GM23248 (cell line): ENCODE data around the gene SLC6A2. TPM values are rescaled to one million over a fixed set of nuclear protein-coding genes. Genes with fewer than 3 reads are reported as not detected.

Experiments used
- DNase-seq: peaks from one replicate; pipeline ENCODE4 v3.0.0-alpha.2; 2015
- H2AFZ ChIP-seq: fragments of 200-600 bp; sonication (generic); 2 replicates; pipeline ENCODE4 v1.6.1; 2016; ENCODE audit warnings: antibody characterized with exemption
- H3F3A ChIP-seq: fragments of 200-600 bp; sonication (generic); 2 replicates; pipeline ENCODE4 v1.6.1; 2016; ENCODE audit warnings: mild to moderate bottlenecking, antibody characterized with exemption, mixed run types; ENCODE audit not compliant: insufficient read depth
- H3K27ac ChIP-seq: fragments of 200-600 bp; sonication (generic); 2 replicates; pipeline ENCODE4 v1.5.1; 2016; ENCODE audit warnings: mild to moderate bottlenecking
- H3K27me3 ChIP-seq: fragments of 200-600 bp; sonication (generic); replicated peaks from 2 replicates; pipeline ENCODE4 v1.6.1; 2016; ENCODE audit warnings: mild to moderate bottlenecking; ENCODE audit not compliant: insufficient read depth
- H3K36me3 ChIP-seq: fragments of 200-600 bp; sonication (generic); 2 replicates; pipeline ENCODE4 v1.6.1; 2016; ENCODE audit warnings: low read depth, mild to moderate bottlenecking
- H3K4me1 ChIP-seq: fragments of 200-600 bp; sonication (generic); 2 replicates; pipeline ENCODE4 v1.6.1; 2016; ENCODE audit warnings: mild to moderate bottlenecking; ENCODE audit not compliant: insufficient read depth
- H3K4me2 ChIP-seq: fragments of 200-600 bp; sonication (generic); one replicate; pipeline ENCODE4 v1.6.1; 2016; ENCODE audit warnings: mild to moderate bottlenecking; ENCODE audit not compliant: unreplicated experiment
- H3K4me3 ChIP-seq: fragments of 200-600 bp; sonication (generic); 2 replicates; pipeline ENCODE4 v1.5.1; 2016; ENCODE audit warnings: mild to moderate bottlenecking
- H3K79me2 ChIP-seq: fragments of 200-600 bp; sonication (generic); 2 replicates; pipeline ENCODE4 v1.6.1; 2016; ENCODE audit warnings: mild to moderate bottlenecking; ENCODE audit not compliant: insufficient read depth
- H3K9ac ChIP-seq: fragments of 200-600 bp; sonication (generic); 2 replicates; pipeline ENCODE4 v1.6.1; 2016; ENCODE audit warnings: mild to moderate bottlenecking
- H3K9me2 ChIP-seq: fragments of 200-600 bp; sonication (generic); 2 replicates; pipeline ENCODE4 v1.6.1; 2016; ENCODE audit warnings: mixed run types, mild to moderate bottlenecking, moderate library complexity; ENCODE audit not compliant: insufficient read depth
- H3K9me3 ChIP-seq: fragments of 200-600 bp; sonication (generic); one replicate; pipeline ENCODE4 v1.6.1; 2017; ENCODE audit warnings: low read depth
- H4K20me1 ChIP-seq: fragments of 200-600 bp; sonication (generic); 2 replicates; pipeline ENCODE4 v1.6.0; 2016; ENCODE audit not compliant: insufficient read depth
- EZH2 ChIP-seq: fragments of 200-600 bp; sonication (generic); IDR thresholded peaks from 2 replicates; pipeline ENCODE4 v1.6.1; 2018; ENCODE audit warnings: antibody characterized with exemption, mild to moderate bottlenecking; ENCODE audit not compliant: insufficient read depth, poor library complexity, severe bottlenecking
- EZH2phosphoT487 ChIP-seq: fragments of 200-600 bp; sonication (generic); IDR thresholded peaks from 2 replicates; pipeline ENCODE4 v1.6.1; 2018; ENCODE audit warnings: antibody characterized with exemption, moderate library complexity, mild to moderate bottlenecking, low read depth; ENCODE audit not compliant: insufficient read depth
- WGBS, 2 experiments: methylation state at CpG; one replicate each; pipeline ENCODE4 v1.1.6; 2015 to 2017; ENCODE audit warnings: low lambda C conversion rate in 2 of 2, low coverage in 1 of 2; ENCODE audit errors: missing lambda C conversion rate in 2 of 2; 5-methylcytosine and 5-hydroxymethylcytosine counted together
- in situ Hi-C: fragments of 300-500 bp; cut with MboI; formaldehyde crosslinking; loops from 2 replicates; pipeline ENCODE4 v1.15.0; 2020
- polyA plus RNA-seq: library from polyadenylated mRNA; unstranded; fragments of >200 nt; fragmentation: Nextera tagmentation; extraction: Ambion mirVana; gene quantifications from 2 replicates; pipeline ENCODE4 v1.2.1, GENCODE V29; 2016
- total RNA-seq: library from RNA; depleted of rRNA; stranded (reverse); fragments of >200 nt; shearing (Covaris generic); gene quantifications from 2 replicates; pipeline ENCODE4 v1.2.3, GENCODE V29; 2014

Gene SLC6A2
- total and polyA plus RNA-seq, 2 experiments from 2014 or later = not detected

DNA sequence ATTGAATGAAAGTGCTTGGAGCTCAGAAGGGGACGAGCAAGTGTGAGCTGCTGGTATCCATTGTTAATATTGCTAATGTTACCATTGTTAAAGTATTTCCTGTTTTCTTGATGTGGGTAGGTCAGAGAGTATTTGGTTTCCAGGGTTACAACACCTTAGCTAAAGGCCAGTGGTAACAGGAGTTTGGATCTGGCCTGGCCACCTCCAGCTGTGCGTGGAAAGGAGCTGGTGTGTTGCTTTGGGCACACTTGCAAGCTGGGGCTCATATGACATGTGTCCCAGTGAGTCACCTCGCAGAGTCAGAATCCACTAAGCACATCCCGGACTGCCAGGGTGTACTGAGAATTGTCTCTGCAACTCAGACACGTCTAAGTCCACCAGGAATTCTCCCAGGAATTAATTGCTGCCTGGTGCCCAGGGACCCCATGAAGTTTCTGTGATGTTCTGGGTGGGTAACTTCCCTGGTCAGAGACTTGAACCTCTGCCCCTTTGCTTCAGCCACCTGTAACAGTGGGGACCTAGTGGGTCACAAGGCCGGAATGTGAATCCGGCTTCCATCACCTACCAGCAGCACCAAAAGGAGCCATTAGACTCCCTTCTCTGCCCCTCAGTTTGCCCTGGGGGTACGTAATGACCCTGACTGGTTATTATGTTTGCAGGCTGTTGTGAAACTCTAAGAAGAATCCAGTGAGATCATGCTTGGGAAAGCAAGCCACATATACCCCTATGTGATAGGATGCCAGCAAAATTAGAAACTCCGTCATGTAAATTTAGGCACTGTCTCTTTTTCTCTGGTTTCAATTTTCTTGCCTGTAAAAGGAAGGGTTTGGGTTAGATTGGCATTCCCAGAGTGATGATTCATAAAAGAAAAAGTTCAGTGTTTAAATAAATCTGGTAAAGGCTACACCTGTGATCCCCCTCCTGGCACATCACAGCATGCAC, 12.8 kb downstream of the SLC6A2 start:
- Histone ChIP-seq H3K9ac (0 out of 2 replicates have a peak overlapping the region, but pooled peaks have one; percentile 22), H2AFZ (no peak overlapping the region), H3K36me3 (no peaks in the 10 kb centered on the region), H3K27ac (no peak overlapping the region), H3K79me2 (no peaks in the 10 kb centered on the region), H4K20me1 (no peaks in the 10 kb centered on the region), H3K4me1 (peaks cover 9% of the 10 kb centered on the region), H3K9me2 (no peaks in the 10 kb centered on the region), H3K27me3 (peaks cover 18% of the 10 kb centered on the region), H3K9me3 (no peaks in the 10 kb centered on the region), H3K4me2 (peak overlapping the region; percentile 3), H3F3A (no peaks in the 10 kb centered on the region), H3K4me3 (no peak overlapping the region)
- peak; percentile 81 for DNase-seq
- 13 to 18% methylated on average over 9 of the region's 9 CpGs for WGBS, 2 experiments
- in situ Hi-C loops = no loop called here
- TF ChIP-seq EZH2 (no peak), EZH2phosphoT487 (no peak)

DNA sequence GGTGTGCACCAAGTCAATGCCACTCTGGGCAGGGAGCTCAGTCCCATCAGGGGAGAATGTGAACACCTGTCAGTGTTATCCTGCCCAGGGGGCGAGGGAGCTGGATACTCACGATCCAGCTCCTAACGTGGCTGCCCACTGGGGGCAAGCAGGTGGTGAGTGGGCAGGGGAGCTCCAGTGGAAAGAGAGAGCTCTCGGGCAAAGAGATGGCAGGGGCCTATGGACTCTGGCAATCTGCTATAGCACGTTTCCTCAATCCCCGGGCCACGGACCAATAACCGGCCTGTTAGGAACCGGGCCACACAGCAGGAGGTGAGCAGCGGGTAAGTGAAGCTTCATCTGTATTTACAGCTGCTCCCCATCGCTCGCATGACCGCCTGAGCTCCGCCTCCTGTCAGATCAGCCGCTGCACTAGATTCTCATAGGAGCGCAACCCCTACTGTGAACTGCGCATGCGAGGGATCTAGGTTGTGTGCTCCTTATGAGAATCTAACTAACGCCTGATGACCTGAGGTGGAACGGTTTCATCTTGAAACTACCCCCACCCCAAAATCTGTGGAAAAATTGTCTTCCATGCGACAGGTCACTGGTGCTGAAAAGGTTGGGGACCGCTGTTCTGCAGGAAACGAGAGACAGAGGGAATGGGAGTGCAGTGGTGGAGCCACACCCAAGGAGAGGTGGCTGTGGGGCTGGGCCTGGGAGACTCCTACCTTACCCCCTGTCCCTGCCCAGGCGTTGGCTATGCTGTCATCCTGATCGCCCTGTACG, 15.6 kb downstream of the SLC6A2 start:
- Histone ChIP-seq H3K36me3 (no peaks in the 10 kb centered on the region), H2AFZ (no peak overlapping the region), H3K27me3 (peaks cover 21% of the 10 kb centered on the region), H4K20me1 (no peaks in the 10 kb centered on the region), H3K9ac (no peak overlapping the region), H3K79me2 (no peaks in the 10 kb centered on the region), H3K9me2 (no peaks in the 10 kb centered on the region), H3K4me1 (peaks cover 9% of the 10 kb centered on the region), H3K27ac (no peak overlapping the region), H3K9me3 (no peaks in the 10 kb centered on the region), H3K4me2 (no peak overlapping the region), H3F3A (no peaks in the 10 kb centered on the region), H3K4me3 (no peak overlapping the region)
- no peak for DNase-seq
- in situ Hi-C loops = no loop called here
- no peak for TF ChIP-seq EZH2
- TF ChIP-seq EZH2phosphoT487 = no peak
- 90% methylated on average over 26 of the region's 26 CpGs for WGBS, 2 experiments

DNA sequence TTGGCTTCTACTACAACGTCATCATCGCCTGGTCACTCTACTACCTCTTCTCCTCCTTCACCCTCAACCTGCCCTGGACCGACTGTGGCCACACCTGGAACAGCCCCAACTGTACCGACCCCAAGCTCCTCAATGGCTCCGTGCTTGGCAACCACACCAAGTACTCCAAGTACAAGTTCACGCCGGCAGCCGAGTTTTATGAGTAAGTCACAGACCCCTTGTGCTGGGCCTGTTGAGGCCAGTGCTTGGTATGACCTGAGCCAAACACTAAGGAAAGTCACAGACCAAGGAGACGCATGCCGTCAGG, 16.1 kb downstream of the SLC6A2 start:
- no peak for TF ChIP-seq EZH2phosphoT487
- no peak for TF ChIP-seq EZH2
- DNase-seq = no peak
- H3K4me1 ChIP-seq = peaks cover 9% of the 10 kb centered on the region
- no peaks in the 10 kb centered on the region for H4K20me1 ChIP-seq
- H3K79me2 ChIP-seq = no peaks in the 10 kb centered on the region
- in situ Hi-C loops = no loop called here
- no peak overlapping the region for H3K4me2 ChIP-seq
- no peak overlapping the region for H3K4me3 ChIP-seq
- no peak overlapping the region for H2AFZ ChIP-seq
- no peaks in the 10 kb centered on the region for H3K36me3 ChIP-seq
- no peak overlapping the region for H3K27ac ChIP-seq
- H3K9me2 ChIP-seq = no peaks in the 10 kb centered on the region
- no peaks in the 10 kb centered on the region for H3F3A ChIP-seq
- no peaks in the 10 kb centered on the region for H3K9me3 ChIP-seq
- H3K27me3 ChIP-seq = peaks cover 20% of the 10 kb centered on the region
- no peak overlapping the region for H3K9ac ChIP-seq
- 95 to 96% methylated on average over 10 of the region's 10 CpGs for WGBS, 2 experiments

DNA sequence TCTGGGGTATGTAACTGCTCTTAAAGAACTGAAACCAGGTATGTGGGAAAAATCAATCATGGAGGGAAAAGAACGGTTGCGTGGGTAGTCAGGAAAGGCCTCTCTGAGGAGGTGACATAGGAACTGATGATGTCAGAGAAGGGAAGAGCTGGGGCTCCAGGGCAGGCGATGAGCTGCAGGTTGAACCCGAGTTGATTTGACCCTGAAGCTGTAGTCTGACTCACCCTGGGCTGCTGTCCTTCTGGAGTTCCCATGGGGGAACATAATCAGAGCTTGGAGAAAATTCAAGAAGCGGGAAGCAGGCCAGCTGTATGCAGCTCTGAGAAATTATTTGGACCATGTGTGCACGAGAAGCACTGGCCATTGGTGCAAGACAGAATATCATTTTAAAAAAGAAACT, 16.7 kb downstream of the SLC6A2 start:
- H3F3A ChIP-seq = no peaks in the 10 kb centered on the region
- DNase-seq = peak; percentile 84
- H3K27me3 ChIP-seq = peaks cover 19% of the 10 kb centered on the region
- 8 to 10% methylated on average over 6 of the region's 6 CpGs for WGBS, 2 experiments
- no peaks in the 10 kb centered on the region for H3K9me2 ChIP-seq
- no peak overlapping the region for H3K9ac ChIP-seq
- no peak for TF ChIP-seq EZH2phosphoT487
- no peak for TF ChIP-seq EZH2
- no peak overlapping the region for H3K27ac ChIP-seq
- H4K20me1 ChIP-seq = no peaks in the 10 kb centered on the region
- no peaks in the 10 kb centered on the region for H3K79me2 ChIP-seq
- H3K4me3 ChIP-seq = no peak overlapping the region
- H3K4me1 ChIP-seq = peaks cover 9% of the 10 kb centered on the region
- in situ Hi-C loops = no loop called here
- no peaks in the 10 kb centered on the region for H3K36me3 ChIP-seq
- H3K4me2 ChIP-seq = no peak overlapping the region
- no peak overlapping the region for H2AFZ ChIP-seq
- no peaks in the 10 kb centered on the region for H3K9me3 ChIP-seq
